GM19467 (cell line): ENCODE measurements around the gene PCNT.

ENCODE experiments used
- ATAC-seq: cut with Tn5 transposase; IDR thresholded peaks from one replicate; pipeline ENCODE4 v1.9.1; 2021; ENCODE audit warnings: mild to moderate bottlenecking, moderate library complexity; ENCODE audit not compliant: unreplicated experiment

PCNT gene

GRCh38 chr21:46471514-46471913 is 147.6 kb downstream of the PCNT start:
- ATAC-seq = no peak

- ATAC-seq = no peak
Measured at GRCh38 chr21:46472246-46472645, 148.3 kb downstream of the PCNT start.

- ATAC-seq = no peak
Measured at GRCh38 chr21:46474382-46474781, 150.4 kb downstream of the PCNT start.

GRCh38 chr21:46475296-46475695 is 151.3 kb downstream of the PCNT start:
- no peak for ATAC-seq

- ATAC-seq = no peak
Measured at GRCh38 chr21:46477765-46478164, 153.8 kb downstream of the PCNT start.

GRCh38 chr21:46478910-46479309 is 155.0 kb downstream of the PCNT start:
- no peak for ATAC-seq

GRCh38 chr21:46480466-46480865 is 156.5 kb downstream of the PCNT start:
- no peak for ATAC-seq

GRCh38 chr21:46482225-46482845 is 158.4 kb downstream of the PCNT start:
- ATAC-seq = no peak

- no peak for ATAC-seq
Measured at GRCh38 chr21:46482846-46483231, 158.9 kb downstream of the PCNT start.

- ATAC-seq = no peak
Measured at GRCh38 chr21:46483300-46484295, 159.6 kb downstream of the PCNT start.

GRCh38 chr21:46486481-46487126 is 162.6 kb downstream of the PCNT start:
- ATAC-seq = no peak

- ATAC-seq = no peak
Measured at GRCh38 chr21:46489162-46489663, 165.3 kb downstream of the PCNT start.

- no peak for ATAC-seq
Measured at GRCh38 chr21:46489800-46490199, 165.8 kb downstream of the PCNT start.

- no peak for ATAC-seq
Measured at GRCh38 chr21:46491553-46491952, 167.6 kb downstream of the PCNT start.

GRCh38 chr21:46492851-46493250 is 168.9 kb downstream of the PCNT start:
- no peak for ATAC-seq

- ATAC-seq = no peak
Measured at GRCh38 chr21:46493828-46494227, 169.9 kb downstream of the PCNT start.
